H9 (cell line): ENCODE results near the gene MSLN. TPM values are rescaled to one million over a fixed set of nuclear protein-coding genes. Genes with fewer than 3 reads are reported as not detected.

Experiments
- DNase-seq: peaks from one replicate; pipeline ENCODE4 v3.0.0-alpha.2; 2017
- H2AFZ ChIP-seq: one replicate; pipeline ENCODE4 v1.6.1; 2013; ENCODE audit warnings: mild to moderate bottlenecking, low read length, control low read depth, moderate library complexity
- H2AK5ac ChIP-seq: 2 replicates; pipeline ENCODE4 v1.6.1; 2013; ENCODE audit warnings: low read length, control low read depth, mixed read lengths; ENCODE audit not compliant: insufficient read length
- H2BK120ac ChIP-seq: one replicate; pipeline ENCODE4 v1.6.1; 2013; ENCODE audit warnings: low read depth, mild to moderate bottlenecking, low read length, control low read depth, inconsistent platforms; ENCODE audit not compliant: poor library complexity, severe bottlenecking
- H2BK12ac ChIP-seq: 2 replicates; pipeline ENCODE4 v1.6.1; 2013; ENCODE audit warnings: low read length, control low read depth, mixed read lengths, low read depth; ENCODE audit not compliant: insufficient read length
- H2BK15ac ChIP-seq: 2 replicates; pipeline ENCODE4 v1.6.1; 2013; ENCODE audit warnings: low read depth, low read length, control low read depth
- H2BK20ac ChIP-seq: one replicate; pipeline ENCODE4 v1.6.1; 2013; ENCODE audit warnings: low read depth, mild to moderate bottlenecking, low read length, control low read depth, inconsistent platforms; ENCODE audit not compliant: poor library complexity, severe bottlenecking
- H2BK5ac ChIP-seq: 2 replicates; pipeline ENCODE4 v1.6.1; 2013; ENCODE audit warnings: low read length, control low read depth, mixed read lengths; ENCODE audit not compliant: insufficient read length
- H3K14ac ChIP-seq: 2 replicates; pipeline ENCODE4 v1.6.1; 2013; ENCODE audit warnings: low read length, control low read depth; ENCODE audit not compliant: insufficient read depth
- H3K18ac ChIP-seq: 2 replicates; pipeline ENCODE4 v1.6.1; 2013; ENCODE audit warnings: low read depth, mild to moderate bottlenecking, mixed read lengths, low read length, control low read depth; ENCODE audit not compliant: insufficient read length
- H3K23ac ChIP-seq: 2 replicates; pipeline ENCODE4 v1.6.1; 2013; ENCODE audit warnings: low read length, control low read depth, mixed read lengths, low read depth; ENCODE audit not compliant: insufficient read length
- H3K23me2 ChIP-seq: 2 replicates; pipeline ENCODE4 v1.6.1; 2013; ENCODE audit warnings: low read depth, mild to moderate bottlenecking, mixed read lengths, low read length, control low read depth; ENCODE audit not compliant: insufficient read length, poor library complexity, severe bottlenecking
- H3K27ac ChIP-seq: 2 replicates; pipeline ENCODE4 v1.5.1; 2013; ENCODE audit warnings: low read length, control low read depth, mixed read lengths, low read depth; ENCODE audit not compliant: insufficient read length
- H3K27me3 ChIP-seq: 2 replicates; pipeline ENCODE4 v1.6.1; 2013; ENCODE audit warnings: low read length, control low read depth, inconsistent platforms; ENCODE audit not compliant: insufficient read depth
- H3K4ac ChIP-seq: 2 replicates; pipeline ENCODE4 v1.6.1; 2013; ENCODE audit warnings: low read depth, mild to moderate bottlenecking, control low read depth, inconsistent platforms, low read length, moderate library complexity
- H3K4me1 ChIP-seq: 2 replicates; pipeline ENCODE4 v1.6.1; 2013; ENCODE audit warnings: low read length, control low read depth, inconsistent platforms; ENCODE audit not compliant: insufficient read depth
- H3K4me2 ChIP-seq: 2 replicates; pipeline ENCODE4 v1.6.1; 2013; ENCODE audit warnings: low read length, control low read depth, mixed read lengths; ENCODE audit not compliant: insufficient read length, insufficient read depth
- H3K56ac ChIP-seq: 2 replicates; pipeline ENCODE4 v1.6.1; 2013; ENCODE audit warnings: low read depth, mild to moderate bottlenecking, mixed read lengths, low read length, control low read depth; ENCODE audit not compliant: insufficient read length
- H3K79me1 ChIP-seq: 2 replicates; pipeline ENCODE4 v1.6.1; 2013; ENCODE audit warnings: low read depth, mild to moderate bottlenecking, moderate library complexity, low read length, control low read depth, inconsistent platforms; ENCODE audit not compliant: insufficient read depth, poor library complexity, severe bottlenecking
- H3K79me2 ChIP-seq: 2 replicates; pipeline ENCODE4 v1.6.1; 2013; ENCODE audit warnings: low read length, control low read depth, inconsistent platforms; ENCODE audit not compliant: insufficient read depth
- H3K9ac ChIP-seq: 2 replicates; pipeline ENCODE4 v1.6.1; 2013; ENCODE audit warnings: low read length, control low read depth, mixed read lengths; ENCODE audit not compliant: insufficient read length; ENCODE audit errors: extremely low read depth
- H3K9me3 ChIP-seq: one replicate; pipeline ENCODE4 v1.6.1; 2013; ENCODE audit warnings: low read depth, low read length, inconsistent platforms; ENCODE audit not compliant: control insufficient read depth
- H3T11ph ChIP-seq: one replicate; pipeline ENCODE4 v1.6.1; 2013; ENCODE audit warnings: mild to moderate bottlenecking, low read length, control low read depth, inconsistent platforms
- H4K20me1 ChIP-seq: one replicate; pipeline ENCODE4 v1.6.1; 2013; ENCODE audit not compliant: control insufficient read depth, insufficient read length, insufficient read depth
- H4K5ac ChIP-seq: 2 replicates; pipeline ENCODE4 v1.6.1; 2013; ENCODE audit warnings: low read depth, mild to moderate bottlenecking, mixed read lengths, low read length, control low read depth; ENCODE audit not compliant: insufficient read length
- H4K8ac ChIP-seq: replicated peaks from 2 replicates; pipeline ENCODE4 v1.6.1; 2013; ENCODE audit warnings: low read length, control low read depth, mixed read lengths, low read depth; ENCODE audit not compliant: insufficient read length
- H4K91ac ChIP-seq: 2 replicates; pipeline ENCODE4 v1.6.1; 2013; ENCODE audit warnings: low read depth, mild to moderate bottlenecking, moderate library complexity, mixed read lengths, low read length, control low read depth; ENCODE audit not compliant: insufficient read length
- H3K27ac Mint-ChIP-seq, 3 experiments: 2 replicates in 2 of 3; 3 replicates in 1 of 3; pipeline ENCODE4 v1.8.0; 2020 to 2021; ENCODE audit warnings: mixed read lengths in 3 of 3, mild to moderate bottlenecking in 1 of 3, moderate library complexity in 1 of 3
- H3K27me3 Mint-ChIP-seq: 2 replicates; pipeline ENCODE4 v1.8.0; 2021; ENCODE audit warnings: low read depth, mild to moderate bottlenecking, moderate library complexity, mixed read lengths
- H3K36me3 Mint-ChIP-seq, 3 experiments: 2 replicates in 2 of 3; 3 replicates in 1 of 3; pipeline ENCODE4 v1.8.0; 2020 to 2021; ENCODE audit warnings: low read depth in 3 of 3, mixed read lengths in 3 of 3; ENCODE audit not compliant: insufficient read depth in 1 of 3
- H3K4me1 Mint-ChIP-seq, 2 experiments: 2 replicates each; pipeline ENCODE4 v1.8.0; 2020; ENCODE audit warnings: mixed read lengths in 2 of 2
- H3K4me3 Mint-ChIP-seq, 2 experiments: 2 replicates in 1 of 2; 3 replicates in 1 of 2; pipeline ENCODE4 v1.8.0; 2020 to 2021; ENCODE audit warnings: mild to moderate bottlenecking in 2 of 2, mixed read lengths in 2 of 2, moderate library complexity in 1 of 2
- H3K9me3 Mint-ChIP-seq, 2 experiments: 2 replicates in 1 of 2; 3 replicates in 1 of 2; pipeline ENCODE4 v1.8.0; 2020; ENCODE audit warnings: mild to moderate bottlenecking in 2 of 2, mixed read lengths in 2 of 2, moderate library complexity in 1 of 2
- WGBS: extraction: QIAGEN DNeasy Blood & Tissue Kit; methylation state at CpG from one replicate; pipeline ENCODE4 v1.1.7; 2013; ENCODE audit warnings: missing lambda C conversion rate, low lambda C conversion rate, mixed read lengths; ENCODE audit not compliant: insufficient read length; ENCODE audit errors: extremely low coverage; 5-methylcytosine and 5-hydroxymethylcytosine counted together
- total RNA-seq: library from RNA; stranded (reverse); gene quantifications from 2 replicates; pipeline ENCODE4 v1.2.1, GENCODE V29; 2021
- TF ChIP-seq, protein P1 (sequence below): fragments of 200-600 bp; sonication (generic); conservative IDR thresholded peaks from 3 replicates; pipeline ENCODE4 v1.8.0; 2021; ENCODE audit warnings: antibody characterized with exemption, mild to moderate bottlenecking

MSLN gene
- total RNA-seq, 1 experiment from 2014 or later = 0.22 TPM

DNA sequence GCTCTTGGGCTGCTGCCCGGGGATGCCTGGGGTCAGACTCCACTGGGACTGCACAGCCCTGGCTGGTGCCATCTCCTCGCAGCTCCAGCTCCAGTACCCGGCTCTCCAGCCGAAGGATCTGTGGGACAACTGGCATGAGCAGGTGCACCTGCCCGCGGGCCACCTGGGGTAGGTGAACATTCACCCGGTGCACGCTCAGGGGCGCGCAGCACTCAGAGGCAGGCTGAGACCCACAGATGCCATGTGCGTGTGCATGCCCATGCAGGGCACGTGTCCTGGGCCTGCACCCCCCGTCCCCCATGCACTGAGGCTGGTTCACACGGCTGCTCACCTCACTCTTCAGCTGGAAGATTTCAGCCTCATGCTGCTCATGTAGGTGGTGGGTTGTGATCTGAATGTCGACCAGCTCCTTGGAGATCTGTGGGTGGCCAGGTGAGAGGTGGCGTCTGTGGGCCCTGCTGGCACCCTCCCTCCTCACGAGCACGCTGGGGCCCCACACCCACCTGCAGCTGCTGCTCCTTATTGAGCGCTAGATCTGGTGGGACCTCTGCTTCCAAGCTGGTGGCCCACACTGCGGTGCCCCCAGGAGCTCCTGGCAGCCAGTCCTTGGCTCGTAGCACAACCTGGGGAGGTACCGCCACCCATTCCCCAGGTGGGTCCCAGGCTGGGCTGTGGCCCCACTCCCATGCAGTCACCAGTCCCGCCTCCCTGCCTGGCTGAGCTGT, 34.9 kb upstream of the MSLN start:
- H3K27ac Mint-ChIP-seq = no peak overlapping the region
- TF ChIP-seq, protein P1, sequence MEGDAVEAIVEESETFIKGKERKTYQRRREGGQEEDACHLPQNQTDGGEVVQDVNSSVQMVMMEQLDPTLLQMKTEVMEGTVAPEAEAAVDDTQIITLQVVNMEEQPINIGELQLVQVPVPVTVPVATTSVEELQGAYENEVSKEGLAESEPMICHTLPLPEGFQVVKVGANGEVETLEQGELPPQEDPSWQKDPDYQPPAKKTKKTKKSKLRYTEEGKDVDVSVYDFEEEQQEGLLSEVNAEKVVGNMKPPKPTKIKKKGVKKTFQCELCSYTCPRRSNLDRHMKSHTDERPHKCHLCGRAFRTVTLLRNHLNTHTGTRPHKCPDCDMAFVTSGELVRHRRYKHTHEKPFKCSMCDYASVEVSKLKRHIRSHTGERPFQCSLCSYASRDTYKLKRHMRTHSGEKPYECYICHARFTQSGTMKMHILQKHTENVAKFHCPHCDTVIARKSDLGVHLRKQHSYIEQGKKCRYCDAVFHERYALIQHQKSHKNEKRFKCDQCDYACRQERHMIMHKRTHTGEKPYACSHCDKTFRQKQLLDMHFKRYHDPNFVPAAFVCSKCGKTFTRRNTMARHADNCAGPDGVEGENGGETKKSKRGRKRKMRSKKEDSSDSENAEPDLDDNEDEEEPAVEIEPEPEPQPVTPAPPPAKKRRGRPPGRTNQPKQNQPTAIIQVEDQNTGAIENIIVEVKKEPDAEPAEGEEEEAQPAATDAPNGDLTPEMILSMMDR = no peak
- no peaks in the 10 kb centered on the region for H3K9me3 Mint-ChIP-seq
- H3K36me3 Mint-ChIP-seq = peaks cover 0 to 5% (median 3%) of the 10 kb centered on the region in 3 experiments; a peak in 1 of 7 replicates
- H2BK20ac ChIP-seq = no peak overlapping the region
- no peak overlapping the region for H3K9ac ChIP-seq
- H3K4me2 ChIP-seq = no peak overlapping the region
- H3K56ac ChIP-seq = no peak overlapping the region
- no peak overlapping the region for H2BK15ac ChIP-seq
- WGBS = no CpG with 5 or more reads among the region's 23 CpGs
- no peak for DNase-seq
- no peaks in the 10 kb centered on the region for H3K4me1 Mint-ChIP-seq
- no peaks in the 10 kb centered on the region for H3K27me3 ChIP-seq
- H4K8ac ChIP-seq = no peak overlapping the region
- no peaks in the 10 kb centered on the region for H3K9me3 ChIP-seq
- H2BK12ac ChIP-seq = no peak overlapping the region
- no peak overlapping the region for H2AK5ac ChIP-seq
- H3K4me1 ChIP-seq = no peaks in the 10 kb centered on the region
- no peak overlapping the region for H3T11ph ChIP-seq
- no peak overlapping the region for H3K18ac ChIP-seq
- no peak overlapping the region for H3K23ac ChIP-seq
- H2BK120ac ChIP-seq = no peak overlapping the region
- H2AFZ ChIP-seq = no peak overlapping the region
- H2BK5ac ChIP-seq = no peak overlapping the region
- H3K27me3 Mint-ChIP-seq = peaks cover 14% of the 10 kb centered on the region
- no peaks in the 10 kb centered on the region for H3K79me2 ChIP-seq
- H3K14ac ChIP-seq = no peak overlapping the region
- no peaks in the 10 kb centered on the region for H3K79me1 ChIP-seq
- H3K27ac ChIP-seq = no peak overlapping the region
- H4K5ac ChIP-seq = no peak overlapping the region
- H4K91ac ChIP-seq = no peak overlapping the region
- H3K4ac ChIP-seq = no peak overlapping the region
- H3K23me2 ChIP-seq = peaks cover 13% of the 10 kb centered on the region
- H3K4me3 Mint-ChIP-seq = peak overlapping the region in 1 of 2 experiments; percentile 40; a peak in 1 of 5 replicates
- H4K20me1 ChIP-seq = no peaks in the 10 kb centered on the region
